Mucosa of descending colon (tissue), 3 donors: ENCODE results near the gene TVP23B. TPM values are rescaled to one million over a fixed set of nuclear protein-coding genes. Genes with fewer than 3 reads are reported as not detected.
"Not testable (repeated sequence)": the region's sequence is repeated elsewhere in the genome, so short reads cannot be mapped to it uniquely, and the experiment has no call there.

ENCODE experiments used
- ATAC-seq: fragments of 200-7000 bp; cut with Tn5 transposase; one replicate; pipeline ENCODE4 v1.9.1; 2020; ENCODE audit warnings: mild to moderate bottlenecking, moderate library complexity
- DNase-seq, 3 donors: peaks; one replicate each; pipeline ENCODE4 v3.0.0-alpha.2; 2020
- H3K36me3 ChIP-seq: fragments of 200-600 bp; one replicate; pipeline ENCODE4 v1.8.0; 2021; ENCODE audit warnings: low read depth, mild to moderate bottlenecking
- H3K4me1 ChIP-seq: fragments of 200-600 bp; one replicate; pipeline ENCODE4 v1.8.0; 2021; ENCODE audit warnings: low read depth, mild to moderate bottlenecking
- H3K4me3 ChIP-seq: fragments of 200-600 bp; one replicate; pipeline ENCODE4 v1.8.0; 2021; ENCODE audit warnings: mild to moderate bottlenecking
- H3K9me3 ChIP-seq: fragments of 200-600 bp; one replicate; pipeline ENCODE4 v1.8.0; 2021; ENCODE audit warnings: mild to moderate bottlenecking
- intact Hi-C, 2 donors: fragments of 100-400 bp; cut with DNase I in 1 of 2; cut with micrococcal nuclease in 1 of 2; formaldehyde crosslinking; loops; one replicate each; pipeline versions ENCODE4 v1.11.0 to v1.11.1; 2022; cut with DNase I, micrococcal nuclease
- total RNA-seq, 3 donors: library from RNA; stranded (reverse); fragmentation: NEBNext Ultra II Directional in 2 of 3; extraction: Animal tissue kit (Norgen Biotek cat#: 25700) in 2 of 3; gene quantifications; one replicate each; pipeline versions ENCODE4 v1.2.1 to v1.2.4, GENCODE V29; 2021 to 2023
- TF ChIP-seq, protein P1 (sequence below): fragments of 200-600 bp; IDR thresholded peaks from one replicate; pipeline ENCODE4 v1.8.0; 2022; ENCODE audit warnings: antibody characterized with exemption, mild to moderate bottlenecking
- donor health status: DM: no; HTN: no; CAD: no; lungs with moderate emphysema.
- donor health status: DM: no; HTN: no; CAD: no.
- donor health status: DM: no; HTN: yes; CAD: no.

The TVP23B gene
- total RNA-seq, 3 donors from 2014 or later, result 34.4 to 42.7 (median 39.9) TPM

DNA sequence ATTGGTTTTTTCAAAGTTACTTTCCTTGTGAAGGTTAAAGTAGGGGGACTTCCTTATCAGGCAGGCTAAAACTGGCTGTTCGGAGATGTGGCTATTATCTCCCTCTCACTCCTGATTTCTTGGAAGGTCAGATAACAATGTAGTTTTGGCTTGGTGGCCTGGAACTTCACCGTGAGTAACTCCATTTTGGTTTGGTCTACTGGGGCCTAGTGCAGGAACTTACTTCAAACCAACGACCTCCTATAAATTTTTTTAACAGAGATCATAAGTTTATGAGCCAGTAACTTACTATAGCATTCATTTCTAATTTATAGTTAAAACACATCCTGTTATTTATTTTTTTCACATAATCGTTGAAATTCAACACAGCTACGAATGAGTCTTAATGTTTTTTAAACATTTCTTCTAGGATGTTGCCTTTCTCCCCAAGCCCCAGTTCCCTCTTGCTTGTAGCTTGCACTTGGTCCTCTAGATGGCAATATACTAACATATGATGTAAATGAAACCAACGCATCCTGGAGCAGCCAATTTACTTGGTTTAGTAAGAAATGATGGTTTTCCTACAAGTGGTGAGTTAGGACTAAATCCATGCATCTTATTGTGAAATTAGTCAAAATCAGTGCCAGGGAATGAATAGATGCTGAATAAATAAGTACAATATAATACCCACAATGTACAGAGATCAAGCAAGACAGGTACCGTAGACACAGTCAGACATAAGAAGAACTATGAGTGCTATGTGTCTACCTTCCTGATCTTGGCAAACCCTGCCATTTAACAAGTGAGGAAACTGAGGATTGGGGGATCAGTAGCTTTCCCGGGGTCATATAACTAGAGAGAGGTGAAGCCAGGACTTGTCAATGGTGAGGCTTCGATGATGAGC, 35.7 kb downstream of the TVP23B start:
- ATAC-seq, result peak; percentile 79
- intact Hi-C loops, H3K4me3 ChIP-seq: not testable (repeated sequence)

DNA sequence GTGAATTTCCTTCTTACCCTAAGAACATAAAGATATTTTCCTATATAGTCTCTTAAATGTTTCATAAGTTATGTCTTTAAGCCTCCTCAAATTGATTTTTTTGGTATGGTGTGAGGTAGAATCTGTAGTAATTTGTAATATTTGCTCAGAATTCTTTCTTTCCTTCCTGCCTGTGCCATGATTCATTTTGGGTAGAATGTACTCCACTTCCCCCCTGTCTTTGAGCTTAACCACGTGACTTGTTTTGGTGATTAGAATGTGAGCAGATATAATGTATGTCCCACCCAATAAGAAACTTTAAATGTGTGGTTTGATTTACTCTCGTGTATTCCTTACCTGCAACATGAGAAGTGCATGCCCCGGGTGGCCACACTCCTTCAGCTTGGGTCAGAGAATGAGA, 40.4 kb downstream of the TVP23B start:
- ATAC-seq, H3K4me1 ChIP-seq, DNase-seq, intact Hi-C loops, H3K4me3 ChIP-seq, H3K9me3 ChIP-seq, H3K36me3 ChIP-seq: not testable (repeated sequence)

More for the DNA sequence above, 35.7 kb downstream of the TVP23B start:
- peak in 1 of 3 donors; percentile 76 for DNase-seq
- not testable (repeated sequence) for H3K9me3 ChIP-seq, H3K4me1 ChIP-seq, H3K36me3 ChIP-seq
- TF ChIP-seq, protein P1, sequence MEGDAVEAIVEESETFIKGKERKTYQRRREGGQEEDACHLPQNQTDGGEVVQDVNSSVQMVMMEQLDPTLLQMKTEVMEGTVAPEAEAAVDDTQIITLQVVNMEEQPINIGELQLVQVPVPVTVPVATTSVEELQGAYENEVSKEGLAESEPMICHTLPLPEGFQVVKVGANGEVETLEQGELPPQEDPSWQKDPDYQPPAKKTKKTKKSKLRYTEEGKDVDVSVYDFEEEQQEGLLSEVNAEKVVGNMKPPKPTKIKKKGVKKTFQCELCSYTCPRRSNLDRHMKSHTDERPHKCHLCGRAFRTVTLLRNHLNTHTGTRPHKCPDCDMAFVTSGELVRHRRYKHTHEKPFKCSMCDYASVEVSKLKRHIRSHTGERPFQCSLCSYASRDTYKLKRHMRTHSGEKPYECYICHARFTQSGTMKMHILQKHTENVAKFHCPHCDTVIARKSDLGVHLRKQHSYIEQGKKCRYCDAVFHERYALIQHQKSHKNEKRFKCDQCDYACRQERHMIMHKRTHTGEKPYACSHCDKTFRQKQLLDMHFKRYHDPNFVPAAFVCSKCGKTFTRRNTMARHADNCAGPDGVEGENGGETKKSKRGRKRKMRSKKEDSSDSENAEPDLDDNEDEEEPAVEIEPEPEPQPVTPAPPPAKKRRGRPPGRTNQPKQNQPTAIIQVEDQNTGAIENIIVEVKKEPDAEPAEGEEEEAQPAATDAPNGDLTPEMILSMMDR, result peak; percentile 33

DNA sequence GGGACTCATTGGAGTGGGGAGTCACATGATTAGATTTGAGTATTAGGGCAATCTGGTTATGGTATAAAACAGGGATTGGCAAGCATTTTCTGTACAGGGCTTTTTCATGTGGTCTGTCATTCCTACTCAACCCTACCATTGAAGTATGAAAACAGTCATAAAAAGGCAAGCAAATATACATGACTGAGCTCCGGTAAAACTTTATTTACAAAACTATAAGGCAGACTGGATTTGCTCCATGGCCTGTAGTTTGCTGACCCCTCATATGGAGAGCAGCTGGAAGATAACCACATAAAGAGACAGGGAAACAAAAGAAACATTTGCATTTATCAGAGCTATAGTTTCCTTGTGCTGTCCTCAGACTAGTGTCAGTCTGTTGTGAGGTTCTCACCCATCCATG, 46.6 kb downstream of the TVP23B start:
- DNase-seq, H3K36me3 ChIP-seq, H3K4me3 ChIP-seq, H3K4me1 ChIP-seq, H3K9me3 ChIP-seq, intact Hi-C loops: not testable (repeated sequence)
- peak; percentile 51 for ATAC-seq

DNA sequence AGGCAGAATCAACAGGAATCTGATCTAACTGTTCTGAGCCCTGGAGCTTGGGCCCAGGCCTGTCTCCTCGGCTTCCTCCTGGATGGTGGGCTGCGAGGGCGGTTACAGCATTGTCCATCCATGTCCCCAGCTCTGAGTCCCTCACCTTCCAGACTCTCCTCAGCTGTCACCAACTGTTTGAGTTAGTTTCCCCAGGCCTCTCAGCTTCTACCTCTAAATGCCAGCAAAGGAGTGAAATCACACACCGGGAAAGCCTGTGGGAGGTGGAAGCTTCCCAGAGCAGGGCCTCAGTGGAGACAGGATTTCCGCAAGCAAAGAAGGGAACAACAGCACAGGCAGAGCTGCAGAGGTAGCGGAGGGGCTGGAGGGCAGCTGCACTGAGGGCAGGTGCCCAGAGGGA, 67.5 kb downstream of the TVP23B start:
- H3K36me3 ChIP-seq, result no peaks in the 10 kb centered on the region
- TF ChIP-seq, protein P1, result no peak
- DNase-seq, result no peak
- H3K4me1 ChIP-seq, result no peaks in the 10 kb centered on the region
- intact Hi-C loops, result no loop called here
- H3K4me3 ChIP-seq, result no peak overlapping the region
- ATAC-seq, result no peak
- no peaks in the 10 kb centered on the region for H3K9me3 ChIP-seq

DNA sequence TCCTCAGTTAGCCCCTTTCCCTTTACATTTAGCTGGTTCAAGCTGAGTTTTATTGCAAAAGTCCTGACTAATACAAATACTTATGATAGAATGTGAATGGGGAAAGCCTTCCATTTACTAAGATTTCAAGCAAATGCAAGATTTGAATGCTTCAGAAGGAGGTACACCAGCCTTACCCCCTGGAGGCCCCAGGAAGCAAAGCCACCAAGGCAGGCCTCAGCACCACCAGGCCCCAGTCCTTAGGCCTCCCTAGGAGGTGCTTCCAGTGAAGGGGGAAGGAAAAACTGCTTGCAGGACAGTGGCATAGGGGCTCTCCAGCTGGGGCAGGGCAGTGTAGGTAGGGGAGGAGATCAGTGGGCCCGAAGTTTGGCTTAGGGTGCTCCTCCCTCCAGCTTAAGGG, 69.7 kb downstream of the TVP23B start:
- TF ChIP-seq, protein P1, result no peak
- no peak for ATAC-seq

DNA sequence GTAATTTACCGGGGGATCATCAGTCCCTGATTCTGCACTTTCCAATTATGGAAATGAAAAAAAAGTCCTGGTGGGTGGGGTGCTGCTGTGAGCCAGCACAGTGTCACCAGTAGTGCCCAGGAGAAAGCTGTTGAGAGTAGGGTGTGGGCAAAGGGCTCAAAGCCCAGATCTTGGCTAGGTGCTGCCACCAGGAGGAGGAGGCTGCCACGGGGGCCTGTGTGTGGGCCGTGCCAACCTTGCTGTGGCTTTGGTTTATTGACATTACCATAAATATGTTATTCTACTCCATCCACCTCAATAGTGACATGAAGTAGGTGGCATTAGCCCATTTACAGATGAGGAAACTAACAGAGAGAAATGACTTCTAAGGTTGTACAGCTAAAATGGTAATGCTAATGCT, 70.2 kb downstream of the TVP23B start:
- intact Hi-C loops, result no loop called here
- TF ChIP-seq, protein P1, result no peak
- ATAC-seq (no peak), DNase-seq (no peak)
- Histone ChIP-seq H3K4me1 (no peaks in the 10 kb centered on the region), H3K4me3 (no peak overlapping the region), H3K36me3 (no peaks in the 10 kb centered on the region), H3K9me3 (no peaks in the 10 kb centered on the region)

More for the DNA sequence above, 69.7 kb downstream of the TVP23B start:
- Histone ChIP-seq H3K4me1 (no peaks in the 10 kb centered on the region), H3K4me3 (no peak overlapping the region), H3K36me3 (no peaks in the 10 kb centered on the region), H3K9me3 (no peaks in the 10 kb centered on the region)
- no peak for DNase-seq
- intact Hi-C loops, result no loop called here
